Transverse colon (tissue), 4 donors: ENCODE data around the gene MUC6.

Source experiments
- CTCF ChIP-seq, 5 experiments: fragments of 200-600 bp in 3 of 5; fragments of 450-650 bp in 2 of 5; sonication (generic) in 3 of 5; IDR thresholded peaks; 1 replicate in 2 of 5; 2 replicates in 3 of 5; pipeline ENCODE4 v1.5.1; 2016 to 2017; ENCODE audit warnings: antibody characterized with exemption in 5 of 5, inconsistent platforms in 3 of 5, mild to moderate bottlenecking in 2 of 5, moderate library complexity in 1 of 5
- EP300 ChIP-seq: sonication (generic); formaldehyde crosslinking; IDR thresholded peaks from one replicate; pipeline ENCODE4 v1.6.1; 2017; ENCODE audit warnings: antibody characterized with exemption, low read depth
- POLR2A ChIP-seq: fragments of 450-650 bp; IDR thresholded peaks from one replicate; pipeline ENCODE4 v1.6.1; 2016; ENCODE audit warnings: antibody characterized with exemption, mild to moderate bottlenecking, moderate library complexity
- POLR2AphosphoS5 ChIP-seq, 3 donors: sonication (generic); formaldehyde crosslinking; IDR thresholded peaks; one replicate each; pipeline ENCODE4 v1.6.1; 2016; ENCODE audit warnings: antibody characterized with exemption in 3 of 3

GRCh38 chr11:967995-968751 is 68.3 kb downstream of the MUC6 start:
- TF ChIP-seq POLR2AphosphoS5 (IDR thresholded peaks at IDR 0.05): no peak
- no peak for TF ChIP-seq CTCF (IDR thresholded peaks at IDR 0.05)
- TF ChIP-seq POLR2A: no peak
- no peak for TF ChIP-seq EP300
